ENCODE results near the gene THTPA. TPM values are rescaled to one million over a fixed set of nuclear protein-coding genes. Genes with fewer than 3 reads are reported as not detected.
"Not testable (repeated sequence)": the region's sequence is repeated elsewhere in the genome, so short reads cannot be mapped to it uniquely, and the experiment has no call there.

The THTPA gene
- total RNA-seq, 1 donor from 2014 or later = 4.5 TPM

GRCh38 chr14:23588884-23589598, 33.0 kb downstream of the THTPA start:
- H3K27me3 ChIP-seq (ENCODE audit: control insufficient read depth, insufficient read depth, low read length) = no peaks in the 10 kb centered on the region
- peak; percentile 85 for TF ChIP-seq CTCF (IDR thresholded peaks at IDR 0.05; ENCODE audit: insufficient read depth, low read length, severe bottlenecking)
- DNase-seq (ENCODE audit: low read depth) (peak; percentile 68), FAIRE-seq (no peak)
- no peak overlapping the region for H3K4me3 ChIP-seq (ENCODE audit: low read depth, low read length)
- H3K36me3 ChIP-seq (ENCODE audit: control insufficient read depth, insufficient read depth, low read length) = no peaks in the 10 kb centered on the region

GRCh38 chr14:23589606-23590005, 33.5 kb downstream of the THTPA start:
- TF ChIP-seq CTCF (IDR thresholded peaks at IDR 0.05; ENCODE audit: insufficient read depth, low read length, severe bottlenecking) = no peak
- DNase-seq (ENCODE audit: low read depth) = no peak

GRCh38 chr14:23590198-23590597, 34.1 kb downstream of the THTPA start:
- Histone ChIP-seq H3K27me3 (ENCODE audit: control insufficient read depth, insufficient read depth, low read length) (no peaks in the 10 kb centered on the region), H3K4me3 (ENCODE audit: low read depth, low read length) (no peak overlapping the region), H3K36me3 (ENCODE audit: control insufficient read depth, insufficient read depth, low read length) (no peaks in the 10 kb centered on the region)
- no peak for TF ChIP-seq CTCF (IDR thresholded peaks at IDR 0.05; ENCODE audit: insufficient read depth, low read length, severe bottlenecking)
- DNase-seq (ENCODE audit: low read depth) (no peak), FAIRE-seq (no peak)

More at GRCh38 chr14:23589606-23590005, 33.5 kb downstream of the THTPA start:
- Histone ChIP-seq H3K4me3 (ENCODE audit: low read depth, low read length) (no peak overlapping the region), H3K36me3 (ENCODE audit: control insufficient read depth, insufficient read depth, low read length) (no peaks in the 10 kb centered on the region), H3K27me3 (ENCODE audit: control insufficient read depth, insufficient read depth, low read length) (no peaks in the 10 kb centered on the region)
- FAIRE-seq = no peak

- H3K36me3 ChIP-seq (ENCODE audit: control insufficient read depth, insufficient read depth, low read length); H3K27me3 ChIP-seq (ENCODE audit: control insufficient read depth, insufficient read depth, low read length); H3K4me3 ChIP-seq (ENCODE audit: low read depth, low read length); DNase-seq (ENCODE audit: low read depth); FAIRE-seq: not testable (repeated sequence)
Observed at GRCh38 chr14:23594191-23594590, 38.1 kb downstream of the THTPA start.

GRCh38 chr14:23600322-23600707, 44.2 kb downstream of the THTPA start:
- Histone ChIP-seq H3K36me3 (ENCODE audit: control insufficient read depth, insufficient read depth, low read length) (no peaks in the 10 kb centered on the region), H3K27me3 (ENCODE audit: control insufficient read depth, insufficient read depth, low read length) (no peaks in the 10 kb centered on the region), H3K4me3 (ENCODE audit: low read depth, low read length) (no peak overlapping the region)
- no peak for DNase-seq (ENCODE audit: low read depth)
- no peak for FAIRE-seq
- no peak for TF ChIP-seq CTCF (IDR thresholded peaks at IDR 0.05; ENCODE audit: insufficient read depth, low read length, severe bottlenecking)

GRCh38 chr14:23600806-23601205, 44.7 kb downstream of the THTPA start:
- no peak overlapping the region for H3K4me3 ChIP-seq (ENCODE audit: low read depth, low read length)
- no peak for FAIRE-seq
- H3K36me3 ChIP-seq (ENCODE audit: control insufficient read depth, insufficient read depth, low read length) = no peaks in the 10 kb centered on the region
- DNase-seq (ENCODE audit: low read depth) = no peak
- no peak for TF ChIP-seq CTCF (IDR thresholded peaks at IDR 0.05; ENCODE audit: insufficient read depth, low read length, severe bottlenecking)
- no peaks in the 10 kb centered on the region for H3K27me3 ChIP-seq (ENCODE audit: control insufficient read depth, insufficient read depth, low read length)
